ENCODE measurements around the gene CES3. TPM values are rescaled to one million over a fixed set of nuclear protein-coding genes. Genes with fewer than 3 reads are reported as not detected.

The CES3 gene
- total RNA-seq, 1 experiment from 2014 or later = 3.7 TPM

GRCh38 chr16:66913711-66914110, 47.4 kb upstream of the CES3 start:
- no peaks in the 10 kb centered on the region for H3K23me2 ChIP-seq (ENCODE audit: insufficient read length, low read depth, low read length, poor library complexity, severe bottlenecking)
- no peak for TF ChIP-seq CTCF (conservative IDR thresholded peaks at IDR 0.05)
- no CpG with 5 or more reads among the region's 4 CpGs for WGBS (ENCODE audit: extremely low coverage, insufficient read length, low lambda C conversion rate)
- H2BK20ac ChIP-seq (ENCODE audit: low read depth, low read length, poor library complexity, severe bottlenecking) = no peak overlapping the region
- no peaks in the 10 kb centered on the region for H3K27me3 ChIP-seq (ENCODE audit: insufficient read depth, low read length)
- Mint-ChIP-seq H3K36me3 (ENCODE audit: insufficient read depth in 1 of 3, low read depth in 3 of 3) (no peaks in the 10 kb centered on the region; a peak in 1 of 7 replicates), H3K27ac (no peak overlapping the region), H3K4me1 (peaks cover 0 to 5% of the 10 kb centered on the region in 2 experiments; a peak in 2 of 4 replicates), H3K9me3 (no peaks in the 10 kb centered on the region), H3K4me3 (no peak overlapping the region), H3K27me3 (ENCODE audit: low read depth) (peaks cover 33% of the 10 kb centered on the region)
- H3K79me1 ChIP-seq (ENCODE audit: insufficient read depth, low read depth, low read length, poor library complexity, severe bottlenecking) = no peaks in the 10 kb centered on the region
- no peak overlapping the region for H2AK5ac ChIP-seq (ENCODE audit: insufficient read length, low read length)
- H2BK120ac ChIP-seq (ENCODE audit: low read depth, low read length, poor library complexity, severe bottlenecking) = no peak overlapping the region
- no peak overlapping the region for H3K4me2 ChIP-seq (ENCODE audit: insufficient read depth, insufficient read length, low read length)
- H3K9ac ChIP-seq (ENCODE audit: extremely low read depth, insufficient read length, low read length) = no peak overlapping the region
- H3T11ph ChIP-seq (ENCODE audit: low read length) = no peak overlapping the region
- H3K14ac ChIP-seq (ENCODE audit: insufficient read depth, low read length) = no peak overlapping the region
- DNase-seq = no peak
- H3K56ac ChIP-seq (ENCODE audit: insufficient read length, low read depth, low read length) = no peak overlapping the region
- no peak overlapping the region for H2BK15ac ChIP-seq (ENCODE audit: low read depth, low read length)
- no peaks in the 10 kb centered on the region for H3K79me2 ChIP-seq (ENCODE audit: insufficient read depth, low read length)
- no peak overlapping the region for H2BK12ac ChIP-seq (ENCODE audit: insufficient read length, low read depth, low read length)
- H3K18ac ChIP-seq (ENCODE audit: insufficient read length, low read depth, low read length) = no peak overlapping the region
- H3K9me3 ChIP-seq (ENCODE audit: control insufficient read depth, low read depth, low read length) = no peaks in the 10 kb centered on the region
- no peak overlapping the region for H2BK5ac ChIP-seq (ENCODE audit: insufficient read length, low read length)
- no peak overlapping the region for H3K27ac ChIP-seq (ENCODE audit: insufficient read length, low read depth, low read length)
- H3K4ac ChIP-seq (ENCODE audit: low read depth, low read length) = no peak overlapping the region
- no peak overlapping the region for H4K91ac ChIP-seq (ENCODE audit: insufficient read length, low read depth, low read length)
- H3K4me1 ChIP-seq (ENCODE audit: insufficient read depth, low read length) = no peaks in the 10 kb centered on the region
- H2AFZ ChIP-seq (ENCODE audit: low read length) = no peak overlapping the region
- no peak overlapping the region for H4K5ac ChIP-seq (ENCODE audit: insufficient read length, low read depth, low read length)
- H4K8ac ChIP-seq (replicated peaks; ENCODE audit: insufficient read length, low read depth, low read length) = no peak overlapping the region
- no peak overlapping the region for H3K23ac ChIP-seq (ENCODE audit: insufficient read length, low read depth, low read length)
- H4K20me1 ChIP-seq (ENCODE audit: control insufficient read depth, insufficient read depth, insufficient read length) = no peaks in the 10 kb centered on the region

Measured in H9 (cell line).